ENCODE measurements around the gene STX8.

Gene STX8

DNA sequence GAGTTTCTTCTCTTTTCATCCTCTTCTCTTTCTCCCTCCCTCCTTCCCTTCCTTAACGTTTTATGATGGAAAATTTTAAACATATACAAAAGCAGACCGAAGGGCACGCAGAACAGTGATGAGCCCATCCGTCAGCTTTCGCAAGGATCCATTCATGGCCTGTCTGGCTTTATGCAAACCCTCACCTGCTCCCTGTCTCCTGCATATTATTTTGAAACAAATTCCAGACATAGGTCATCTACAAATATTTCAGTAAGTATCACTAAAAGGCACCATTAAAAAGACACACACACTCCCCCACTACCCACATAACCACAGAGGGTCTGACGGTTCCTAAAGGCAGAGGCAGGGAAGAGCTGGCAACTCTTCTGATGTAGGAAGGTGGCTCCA is 319.3 kb downstream of the STX8 start:
- peaks cover 6 to 22% of the 10 kb centered on the region in 2 donors for H3K4me1 ChIP-seq (ENCODE audit: control insufficient read depth in 2 of 2, insufficient read depth in 1 of 2, low read depth in 1 of 2, low read length in 2 of 2)
- H3K14ac ChIP-seq (ENCODE audit: low read length): no peak overlapping the region
- H4K91ac ChIP-seq (ENCODE audit: low read depth, low read length, poor library complexity): no peak overlapping the region
- no peak overlapping the region for H3K9ac ChIP-seq (ENCODE audit: low read depth, low read length, poor library complexity)
- H2BK120ac ChIP-seq (ENCODE audit: low read depth, low read length): no peak overlapping the region
- no peak overlapping the region for H2BK5ac ChIP-seq (ENCODE audit: low read length)
- no peak overlapping the region for H2AK5ac ChIP-seq (ENCODE audit: low read depth, low read length)
- no peaks in the 10 kb centered on the region for H3K36me3 ChIP-seq (replicated peaks in 1 of 2; ENCODE audit: control insufficient read depth in 2 of 2, insufficient read depth in 2 of 2, low read length in 2 of 2)
- H2AFZ ChIP-seq (ENCODE audit: low read length): no peak overlapping the region
- no peak overlapping the region for H4K8ac ChIP-seq (ENCODE audit: low read depth, low read length)
- H3K4me3 ChIP-seq (ENCODE audit: low read length in 2 of 2): no peak overlapping the region
- no peaks in the 10 kb centered on the region for H3K27me3 ChIP-seq (ENCODE audit: control insufficient read depth in 3 of 3, insufficient read depth in 3 of 3, low read depth in 1 of 3, low read length in 3 of 3)
- no peak overlapping the region for H3K18ac ChIP-seq (ENCODE audit: low read length)
- no peak overlapping the region for H3K27ac ChIP-seq (replicated peaks; ENCODE audit: low read length)
- DNase-seq (ENCODE audit: low spot score): no peak
- no peak overlapping the region for H3K23ac ChIP-seq (ENCODE audit: low read depth, low read length, poor library complexity)
- H2BK15ac ChIP-seq (ENCODE audit: low read length): no peak overlapping the region
- H3K4me2 ChIP-seq (ENCODE audit: insufficient read depth, low read length, poor library complexity, severe bottlenecking): no peak overlapping the region
- no peak overlapping the region for H2BK12ac ChIP-seq (ENCODE audit: low read length)
- WGBS, 2 donors (ENCODE audit: extremely low coverage in 2 of 2, insufficient read length in 2 of 2, insufficient replicate concordance in 1 of 2): no CpG with 5 or more reads among the region's 6 CpGs
- no peak overlapping the region for H3K4ac ChIP-seq (ENCODE audit: low read length)
- no peaks in the 10 kb centered on the region for H3K9me3 ChIP-seq (replicated peaks in 1 of 2; ENCODE audit: control insufficient read depth in 2 of 2, insufficient read depth in 1 of 2, low read depth in 1 of 2, low read length in 2 of 2)
- no peaks in the 10 kb centered on the region for H3K79me1 ChIP-seq (ENCODE audit: low read depth, low read length)

DNA sequence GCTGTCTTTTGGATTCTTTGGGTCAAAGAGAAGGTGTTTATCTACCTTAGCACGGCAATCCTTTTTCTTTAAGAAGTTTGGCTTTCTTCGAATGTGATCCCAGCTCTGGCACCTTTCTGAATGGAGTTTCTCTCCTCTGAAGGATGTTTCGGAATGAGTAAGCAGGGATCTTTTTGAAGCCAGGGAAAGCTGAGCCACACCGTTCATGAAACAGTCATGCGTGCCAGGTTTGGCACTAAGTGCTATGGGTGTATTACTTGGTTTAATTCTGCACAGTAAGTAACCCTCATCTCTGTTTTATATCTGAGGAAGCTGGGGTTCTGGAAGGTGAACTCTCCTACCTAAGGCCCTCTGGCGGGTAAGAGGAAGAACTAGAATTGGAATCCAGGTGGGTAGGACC is 319.8 kb downstream of the STX8 start:
- H2BK5ac ChIP-seq (ENCODE audit: low read length): no peak overlapping the region
- no peak overlapping the region for H3K4me3 ChIP-seq (ENCODE audit: low read length in 2 of 2)
- no CpG with 5 or more reads among the region's 6 CpGs for WGBS, 2 donors (ENCODE audit: extremely low coverage in 2 of 2, insufficient read length in 2 of 2, insufficient replicate concordance in 1 of 2)
- H2BK15ac ChIP-seq (ENCODE audit: low read length): no peak overlapping the region
- H3K9ac ChIP-seq (ENCODE audit: low read depth, low read length, poor library complexity): no peak overlapping the region
- H2BK120ac ChIP-seq (ENCODE audit: low read depth, low read length): no peak overlapping the region
- H3K4me1 ChIP-seq (ENCODE audit: control insufficient read depth in 2 of 2, insufficient read depth in 1 of 2, low read depth in 1 of 2, low read length in 2 of 2): peaks cover 6 to 22% of the 10 kb centered on the region in 2 donors
- no peak overlapping the region for H4K8ac ChIP-seq (ENCODE audit: low read depth, low read length)
- no peak overlapping the region for H4K91ac ChIP-seq (ENCODE audit: low read depth, low read length, poor library complexity)
- H3K4me2 ChIP-seq (ENCODE audit: insufficient read depth, low read length, poor library complexity, severe bottlenecking): no peak overlapping the region
- no peak overlapping the region for H2AFZ ChIP-seq (ENCODE audit: low read length)
- no peak overlapping the region for H3K4ac ChIP-seq (ENCODE audit: low read length)
- no peak overlapping the region for H3K27ac ChIP-seq (replicated peaks; ENCODE audit: low read length)
- no peaks in the 10 kb centered on the region for H3K9me3 ChIP-seq (replicated peaks in 1 of 2; ENCODE audit: control insufficient read depth in 2 of 2, insufficient read depth in 1 of 2, low read depth in 1 of 2, low read length in 2 of 2)
- H3K36me3 ChIP-seq (replicated peaks in 1 of 2; ENCODE audit: control insufficient read depth in 2 of 2, insufficient read depth in 2 of 2, low read length in 2 of 2): no peaks in the 10 kb centered on the region
- H3K18ac ChIP-seq (ENCODE audit: low read length): no peak overlapping the region
- no peaks in the 10 kb centered on the region for H3K79me1 ChIP-seq (ENCODE audit: low read depth, low read length)
- no peaks in the 10 kb centered on the region for H3K27me3 ChIP-seq (ENCODE audit: control insufficient read depth in 3 of 3, insufficient read depth in 3 of 3, low read depth in 1 of 3, low read length in 3 of 3)
- no peak overlapping the region for H2BK12ac ChIP-seq (ENCODE audit: low read length)
- no peak overlapping the region for H2AK5ac ChIP-seq (ENCODE audit: low read depth, low read length)
- H3K14ac ChIP-seq (ENCODE audit: low read length): no peak overlapping the region
- H3K23ac ChIP-seq (ENCODE audit: low read depth, low read length, poor library complexity): no peak overlapping the region
- DNase-seq (ENCODE audit: low spot score): no peak

DNA sequence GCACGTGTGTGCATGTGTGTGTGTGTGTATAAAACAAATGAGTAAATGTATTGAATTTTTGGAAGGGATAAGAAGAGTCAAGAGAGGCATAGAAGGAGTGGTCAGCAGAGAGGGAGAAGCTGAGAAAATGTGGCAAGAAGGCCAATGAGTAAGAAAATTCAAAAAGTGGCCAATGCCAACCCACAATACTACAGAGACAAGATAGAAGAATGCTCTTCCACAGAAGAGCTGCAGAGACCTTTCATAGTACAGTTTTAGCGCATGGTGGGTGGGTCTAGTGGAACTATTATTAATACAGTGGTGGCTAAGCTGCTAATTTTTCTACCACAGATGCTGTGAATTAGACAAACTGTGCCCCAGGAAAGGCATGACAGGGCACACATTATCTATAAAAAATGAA is 320.8 kb downstream of the STX8 start:
- H2BK15ac ChIP-seq (ENCODE audit: low read length): no peak overlapping the region
- H3K9ac ChIP-seq (ENCODE audit: low read depth, low read length, poor library complexity): no peak overlapping the region
- peaks cover 6 to 22% of the 10 kb centered on the region in 2 donors for H3K4me1 ChIP-seq (ENCODE audit: control insufficient read depth in 2 of 2, insufficient read depth in 1 of 2, low read depth in 1 of 2, low read length in 2 of 2)
- no peak overlapping the region for H2BK12ac ChIP-seq (ENCODE audit: low read length)
- H3K4ac ChIP-seq (ENCODE audit: low read length): no peak overlapping the region
- DNase-seq (ENCODE audit: low spot score): no peak
- no peak overlapping the region for H3K23ac ChIP-seq (ENCODE audit: low read depth, low read length, poor library complexity)
- no peaks in the 10 kb centered on the region for H3K9me3 ChIP-seq (replicated peaks in 1 of 2; ENCODE audit: control insufficient read depth in 2 of 2, insufficient read depth in 1 of 2, low read depth in 1 of 2, low read length in 2 of 2)
- no peaks in the 10 kb centered on the region for H3K27me3 ChIP-seq (ENCODE audit: control insufficient read depth in 3 of 3, insufficient read depth in 3 of 3, low read depth in 1 of 3, low read length in 3 of 3)
- H3K4me3 ChIP-seq (ENCODE audit: low read length in 2 of 2): no peak overlapping the region
- no peak overlapping the region for H2BK120ac ChIP-seq (ENCODE audit: low read depth, low read length)
- no peak overlapping the region for H3K27ac ChIP-seq (replicated peaks; ENCODE audit: low read length)
- H2BK5ac ChIP-seq (ENCODE audit: low read length): no peak overlapping the region
- WGBS, 2 donors (ENCODE audit: extremely low coverage in 2 of 2, insufficient read length in 2 of 2, insufficient replicate concordance in 1 of 2): no CpG with 5 or more reads among the region's 2 CpGs
- no peaks in the 10 kb centered on the region for H3K36me3 ChIP-seq (replicated peaks in 1 of 2; ENCODE audit: control insufficient read depth in 2 of 2, insufficient read depth in 2 of 2, low read length in 2 of 2)
- H2AK5ac ChIP-seq (ENCODE audit: low read depth, low read length): no peak overlapping the region
- no peak overlapping the region for H2AFZ ChIP-seq (ENCODE audit: low read length)
- H4K8ac ChIP-seq (ENCODE audit: low read depth, low read length): no peak overlapping the region
- no peak overlapping the region for H3K4me2 ChIP-seq (ENCODE audit: insufficient read depth, low read length, poor library complexity, severe bottlenecking)
- no peak overlapping the region for H3K14ac ChIP-seq (ENCODE audit: low read length)
- H3K79me1 ChIP-seq (ENCODE audit: low read depth, low read length): no peaks in the 10 kb centered on the region
- H4K91ac ChIP-seq (ENCODE audit: low read depth, low read length, poor library complexity): no peak overlapping the region
- H3K18ac ChIP-seq (ENCODE audit: low read length): no peak overlapping the region

- H3K9ac ChIP-seq (ENCODE audit: low read depth, low read length, poor library complexity): no peak overlapping the region
- H2AFZ ChIP-seq (ENCODE audit: low read length): no peak overlapping the region
- no peak overlapping the region for H3K23ac ChIP-seq (ENCODE audit: low read depth, low read length, poor library complexity)
- no peak overlapping the region for H3K4me3 ChIP-seq (ENCODE audit: low read length in 2 of 2)
- whole genome bisulfite sequencing, 2 donors (ENCODE audit: extremely low coverage in 2 of 2, insufficient read length in 2 of 2, insufficient replicate concordance in 1 of 2): no CpG with 5 or more reads among the region's 3 CpGs
- H4K91ac ChIP-seq (ENCODE audit: low read depth, low read length, poor library complexity): no peak overlapping the region
- H3K79me1 ChIP-seq (ENCODE audit: low read depth, low read length): no peaks in the 10 kb centered on the region
- H3K18ac ChIP-seq (ENCODE audit: low read length): peak overlapping the region; percentile 32
- no peak overlapping the region for H2AK5ac ChIP-seq (ENCODE audit: low read depth, low read length)
- no peak overlapping the region for H4K8ac ChIP-seq (ENCODE audit: low read depth, low read length)
- no peaks in the 10 kb centered on the region for H3K9me3 ChIP-seq (replicated peaks in 1 of 2; ENCODE audit: control insufficient read depth in 2 of 2, insufficient read depth in 1 of 2, low read depth in 1 of 2, low read length in 2 of 2)
- H3K4me2 ChIP-seq (ENCODE audit: insufficient read depth, low read length, poor library complexity, severe bottlenecking): no peak overlapping the region
- no peak overlapping the region for H3K4ac ChIP-seq (ENCODE audit: low read length)
- no peak for DNase-seq (ENCODE audit: low spot score)
- H2BK5ac ChIP-seq (ENCODE audit: low read length): no peak overlapping the region
- H2BK15ac ChIP-seq (ENCODE audit: low read length): no peak overlapping the region
- no peaks in the 10 kb centered on the region for H3K36me3 ChIP-seq (replicated peaks in 1 of 2; ENCODE audit: control insufficient read depth in 2 of 2, insufficient read depth in 2 of 2, low read length in 2 of 2)
- no peaks in the 10 kb centered on the region for H3K27me3 ChIP-seq (ENCODE audit: control insufficient read depth in 3 of 3, insufficient read depth in 3 of 3, low read depth in 1 of 3, low read length in 3 of 3)
- H3K27ac ChIP-seq (replicated peaks; ENCODE audit: low read length): no peak overlapping the region
- H2BK120ac ChIP-seq (ENCODE audit: low read depth, low read length): no peak overlapping the region
- no peak overlapping the region for H3K14ac ChIP-seq (ENCODE audit: low read length)
- H3K4me1 ChIP-seq (ENCODE audit: control insufficient read depth in 2 of 2, insufficient read depth in 1 of 2, low read depth in 1 of 2, low read length in 2 of 2): peaks cover 4 to 18% of the 10 kb centered on the region in 2 donors
- H2BK12ac ChIP-seq (ENCODE audit: low read length): no peak overlapping the region
Observed at GRCh38 chr17:9253308-9253707, 322.3 kb downstream of the STX8 start.
